Natural killer cell (primary cell): Measurements from ENCODE around the gene HYCC2. TPM values are rescaled to one million over a fixed set of nuclear protein-coding genes. Genes with fewer than 3 reads are reported as not detected.

Experiments
- ATAC-seq, 3 donors: fragments of 150-1000 bp in 2 of 3; fragments of 200-7000 bp in 1 of 3; cut with Tn5 transposase; 1 replicate in 1 of 3; 2 replicates in 2 of 3; pipeline ENCODE4 v1.10.0; 2021; ENCODE audit warnings: mild to moderate bottlenecking in 2 of 3, moderate library complexity in 2 of 3
- DNase-seq, 2 donors: peaks; one replicate each; pipeline versions ENCODE4 v3.0.0 to v3.0.0-alpha.2; 2013 to 2021; ENCODE audit warnings: mixed read lengths in 1 of 2
- H3K27ac ChIP-seq: one replicate; pipeline ENCODE4 v1.5.1; 2013; ENCODE audit warnings: mild to moderate bottlenecking, low read length
- H3K27me3 ChIP-seq: one replicate; pipeline ENCODE4 v1.6.1; 2013; ENCODE audit warnings: low read length; ENCODE audit not compliant: control insufficient read depth, insufficient read depth
- H3K36me3 ChIP-seq: one replicate; pipeline ENCODE4 v1.6.1; 2013; ENCODE audit warnings: low read length; ENCODE audit not compliant: control insufficient read depth, insufficient read depth
- H3K4me1 ChIP-seq: one replicate; pipeline ENCODE4 v1.6.1; 2013; ENCODE audit warnings: low read length; ENCODE audit not compliant: control insufficient read depth, insufficient read depth
- H3K4me3 ChIP-seq: one replicate; pipeline ENCODE4 v1.5.1; 2013; ENCODE audit warnings: low read length
- H3K9me3 ChIP-seq: one replicate; pipeline ENCODE4 v1.6.1; 2013; ENCODE audit warnings: low read length; ENCODE audit not compliant: control insufficient read depth, insufficient read depth
- H3K27ac Mint-ChIP-seq, 2 donors: one replicate each; pipeline ENCODE4 v1.8.0; 2022; ENCODE audit warnings: mild to moderate bottlenecking in 2 of 2, mixed read lengths in 2 of 2, moderate library complexity in 1 of 2
- H3K27me3 Mint-ChIP-seq, 2 donors: one replicate each; pipeline ENCODE4 v1.8.0; 2022; ENCODE audit warnings: low read depth in 2 of 2, mixed read lengths in 2 of 2
- H3K36me3 Mint-ChIP-seq: one replicate; pipeline ENCODE4 v1.8.0; 2022; ENCODE audit warnings: mixed read lengths
- H3K4me1 Mint-ChIP-seq, 2 donors: one replicate each; pipeline ENCODE4 v1.8.0; 2022; ENCODE audit warnings: mixed read lengths in 2 of 2
- H3K4me3 Mint-ChIP-seq: one replicate; pipeline ENCODE4 v1.8.0; 2022; ENCODE audit warnings: mild to moderate bottlenecking, moderate library complexity, mixed read lengths
- H3K9me3 Mint-ChIP-seq, 2 donors: one replicate each; pipeline ENCODE4 v1.8.0; 2022; ENCODE audit warnings: mixed read lengths in 2 of 2
- WGBS: methylation state at CpG from one replicate; pipeline ENCODE4 v1.1.7; 2013; ENCODE audit warnings: missing lambda C conversion rate; ENCODE audit not compliant: insufficient coverage; 5-methylcytosine and 5-hydroxymethylcytosine counted together
- intact Hi-C: fragments of 100-400 bp; cut with micrococcal nuclease; formaldehyde crosslinking; loops from one replicate; pipeline ENCODE4 v1.14.2; 2022
- total RNA-seq, 4 donors: library from RNA; stranded (reverse); fragments of 120-200 nt in 1 of 4; gene quantifications; one replicate each; pipeline versions ENCODE4 v1.2.3 to v1.2.4, GENCODE V29; 2013 to 2022
- TF ChIP-seq, protein P1 (sequence below): fragments of 200-600 bp; IDR thresholded peaks from one replicate; pipeline ENCODE4 v1.8.0; 2022; ENCODE audit warnings: antibody characterized with exemption

HYCC2 gene
- total RNA-seq, 3 donors from 2014 or later (not counting 1 experiment from before 2014, with no cell fraction given): 54.2 to 62.5 (median 60.1) TPM

DNA sequence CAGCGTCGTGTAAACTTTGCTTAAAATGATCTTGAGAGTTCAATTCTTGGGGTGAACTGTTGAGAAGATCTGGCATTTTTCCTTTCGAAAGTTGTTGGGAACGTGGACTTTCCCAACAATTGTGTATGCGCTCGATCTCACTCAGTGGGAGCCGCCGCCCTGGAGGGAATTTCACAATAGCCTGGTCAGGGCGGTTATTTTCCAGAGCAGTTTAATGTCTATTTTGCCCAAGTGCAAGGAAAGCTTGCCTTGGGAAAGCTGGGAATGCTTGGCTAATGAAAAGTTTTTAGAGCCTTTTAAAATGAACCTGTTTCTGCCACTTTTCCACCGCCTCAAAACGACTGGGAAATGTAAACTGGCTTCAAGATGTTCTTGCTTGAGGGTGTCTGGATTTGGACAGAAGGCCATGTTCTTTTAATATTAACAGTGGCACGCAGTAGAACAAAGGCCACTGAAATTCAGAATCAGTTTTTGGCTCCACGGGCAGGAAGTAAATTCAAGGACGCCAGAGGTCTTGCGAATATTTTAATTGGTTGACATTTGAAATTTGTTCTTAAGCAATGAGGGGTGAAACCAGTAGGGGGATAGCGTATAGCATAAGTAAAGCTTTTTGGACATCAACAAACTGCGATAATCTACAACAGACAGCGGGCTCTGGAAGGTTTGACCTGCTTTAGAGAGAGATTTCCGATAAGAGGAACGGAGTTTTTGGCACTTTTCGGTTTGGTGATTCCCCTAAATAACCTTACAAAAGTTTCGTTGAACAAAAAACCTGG is 45.7 kb upstream of the HYCC2 start:
- H3K4me3 ChIP-seq: peak overlapping the region; percentile 90
- ATAC-seq (peak; percentile 32 to 53 (median 46)), DNase-seq (peak in 1 of 2 donors; percentile 85)
- peaks cover 9% of the 10 kb centered on the region for H3K36me3 ChIP-seq
- Mint-ChIP-seq H3K4me1 (peaks cover 67 to 72% of the 10 kb centered on the region in 2 donors), H3K36me3 (peaks cover 21% of the 10 kb centered on the region), H3K9me3 (peaks cover 0 to 3% of the 10 kb centered on the region in 2 donors), H3K27me3 (no peaks in the 10 kb centered on the region), H3K27ac (peak overlapping the region; percentile 93 to 100), H3K4me3 (peak overlapping the region; percentile 95)
- intact Hi-C loops: loop anchor here (1.0 to 5.0 kb wide), 7 partner anchors 14 to 405 kb away; partner anchors contain the start of genes BZW1, CLK1, HYCC2 and NIF3L1
- no peaks in the 10 kb centered on the region for H3K27me3 ChIP-seq
- peaks cover 38% of the 10 kb centered on the region for H3K4me1 ChIP-seq
- H3K27ac ChIP-seq: peak overlapping the region; percentile 93
- no peaks in the 10 kb centered on the region for H3K9me3 ChIP-seq
- TF ChIP-seq, protein P1, sequence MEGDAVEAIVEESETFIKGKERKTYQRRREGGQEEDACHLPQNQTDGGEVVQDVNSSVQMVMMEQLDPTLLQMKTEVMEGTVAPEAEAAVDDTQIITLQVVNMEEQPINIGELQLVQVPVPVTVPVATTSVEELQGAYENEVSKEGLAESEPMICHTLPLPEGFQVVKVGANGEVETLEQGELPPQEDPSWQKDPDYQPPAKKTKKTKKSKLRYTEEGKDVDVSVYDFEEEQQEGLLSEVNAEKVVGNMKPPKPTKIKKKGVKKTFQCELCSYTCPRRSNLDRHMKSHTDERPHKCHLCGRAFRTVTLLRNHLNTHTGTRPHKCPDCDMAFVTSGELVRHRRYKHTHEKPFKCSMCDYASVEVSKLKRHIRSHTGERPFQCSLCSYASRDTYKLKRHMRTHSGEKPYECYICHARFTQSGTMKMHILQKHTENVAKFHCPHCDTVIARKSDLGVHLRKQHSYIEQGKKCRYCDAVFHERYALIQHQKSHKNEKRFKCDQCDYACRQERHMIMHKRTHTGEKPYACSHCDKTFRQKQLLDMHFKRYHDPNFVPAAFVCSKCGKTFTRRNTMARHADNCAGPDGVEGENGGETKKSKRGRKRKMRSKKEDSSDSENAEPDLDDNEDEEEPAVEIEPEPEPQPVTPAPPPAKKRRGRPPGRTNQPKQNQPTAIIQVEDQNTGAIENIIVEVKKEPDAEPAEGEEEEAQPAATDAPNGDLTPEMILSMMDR: peak; percentile 21
- 0% methylated on average over 20 of the region's 22 CpGs for WGBS

DNA sequence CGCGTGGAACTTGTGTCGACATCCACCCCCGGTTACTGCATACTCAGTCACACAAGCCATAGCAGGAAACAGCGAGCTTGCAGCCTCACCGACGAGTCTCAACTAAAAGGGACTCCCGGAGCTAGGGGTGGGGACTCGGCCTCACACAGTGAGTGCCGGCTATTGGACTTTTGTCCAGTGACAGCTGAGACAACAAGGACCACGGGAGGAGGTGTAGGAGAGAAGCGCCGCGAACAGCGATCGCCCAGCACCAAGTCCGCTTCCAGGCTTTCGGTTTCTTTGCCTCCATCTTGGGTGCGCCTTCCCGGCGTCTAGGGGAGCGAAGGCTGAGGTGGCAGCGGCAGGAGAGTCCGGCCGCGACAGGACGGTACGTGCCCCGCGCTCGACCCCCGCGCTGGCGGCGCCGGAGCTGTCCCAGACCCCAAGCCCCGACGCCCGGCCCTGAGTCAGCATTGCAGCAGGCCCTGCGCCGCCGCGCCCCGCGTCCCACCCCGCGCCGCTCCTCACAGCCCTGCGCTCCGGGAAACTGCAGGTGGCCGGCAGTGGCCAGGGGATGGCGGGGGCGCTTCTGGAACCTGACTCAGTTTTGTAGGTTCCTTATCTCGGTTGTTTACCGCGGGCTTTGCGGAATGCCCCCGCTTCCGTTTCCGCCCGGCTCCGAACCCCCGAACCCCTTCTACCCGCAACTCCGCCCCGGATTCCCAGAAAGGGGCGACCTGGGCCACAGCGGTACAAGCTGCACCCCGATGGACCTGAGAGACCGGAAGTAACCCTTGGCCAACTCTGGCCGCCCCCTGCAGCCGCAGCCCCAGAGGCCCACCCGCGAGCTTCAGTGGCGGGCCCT is 44.9 kb upstream of the HYCC2 start, which contains the start of gene CFLAR:
Gene CFLAR, plus strand, starts transcription at position 50 of the 844 bp plus-strand sequence. CDS start 13,702 bp downstream, outside the sequence.
- Mint-ChIP-seq H3K4me3 (peak within 1 kb of the TSS; percentile 95), H3K9me3 (peaks cover 0 to 3% of the 10 kb centered on the region in 2 donors), H3K4me1 (peaks cover 59 to 66% of the 10 kb centered on the region in 2 donors), H3K27ac (peak within 1 kb of the TSS; percentile 93 to 100), H3K36me3 (peaks cover 21% of the 10 kb centered on the region), H3K27me3 (no peaks in the 10 kb centered on the region)
- TF ChIP-seq, protein P1: no peak
- peak within 1 kb of the TSS; percentile 93 for H3K27ac ChIP-seq
- peaks cover 37% of the 10 kb centered on the region for H3K4me1 ChIP-seq
- no peaks in the 10 kb centered on the region for H3K9me3 ChIP-seq
- intact Hi-C loops: loop anchor here (1.0 to 5.0 kb wide), 7 partner anchors 14 to 404 kb away; partner anchors contain the start of genes BZW1, CLK1, HYCC2 and NIF3L1
- WGBS: under 1% methylated on average over 75 of the region's 75 CpGs
- ATAC-seq: peak; percentile 35 to 64 (median 48)
- H3K36me3 ChIP-seq: peaks cover 4% of the 10 kb centered on the region
- peak; percentile 83 to 89 for DNase-seq
- no peaks in the 10 kb centered on the region for H3K27me3 ChIP-seq
- peak within 1 kb of the TSS; percentile 90 for H3K4me3 ChIP-seq

DNA sequence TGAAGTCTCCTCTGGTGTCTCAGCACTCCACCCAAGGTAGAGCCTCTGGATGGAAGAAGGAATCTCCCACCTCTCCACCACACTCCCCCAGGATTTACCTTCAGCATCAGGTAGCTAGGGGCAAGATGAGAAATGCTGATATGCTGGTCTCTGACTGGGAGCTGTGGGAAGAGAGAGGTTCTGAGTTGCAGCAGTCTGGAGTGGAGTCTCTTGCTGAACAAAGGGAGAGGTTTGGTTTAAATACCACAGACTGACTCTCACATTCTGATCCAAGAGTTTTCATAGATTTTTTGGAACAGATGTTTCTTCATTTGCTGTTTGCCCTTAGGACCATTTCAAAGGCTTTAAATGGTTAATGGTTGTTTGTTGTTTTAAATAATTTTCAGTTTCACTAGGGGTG is 43.4 kb upstream of the HYCC2 start:
- Histone ChIP-seq H3K9me3 (no peaks in the 10 kb centered on the region), H3K4me3 (no peak overlapping the region), H3K4me1 (peaks cover 37% of the 10 kb centered on the region), H3K27ac (peak overlapping the region; percentile 93), H3K27me3 (no peaks in the 10 kb centered on the region), H3K36me3 (no peaks in the 10 kb centered on the region)
- Mint-ChIP-seq H3K36me3 (peaks cover 8% of the 10 kb centered on the region), H3K27ac (peak overlapping the region; percentile 93 to 100), H3K9me3 (peaks cover 0 to 3% of the 10 kb centered on the region in 2 donors), H3K27me3 (no peaks in the 10 kb centered on the region), H3K4me1 (peaks cover 45 to 52% of the 10 kb centered on the region in 2 donors), H3K4me3 (peak overlapping the region; percentile 95)
- TF ChIP-seq, protein P1: no peak
- intact Hi-C loops: loop anchor here (5.0 kb wide), 2 partner anchors 303 to 403 kb away; partner anchors contain the start of gene BZW1
- ATAC-seq (no peak), DNase-seq (no peak)
